HG02973 (cell line): ENCODE results near the gene CLASP1.
"Not testable (repeated sequence)": the region's sequence is repeated elsewhere in the genome, so short reads cannot be mapped to it uniquely, and the experiment has no call there.

Experiments used
- ATAC-seq: cut with Tn5 transposase; IDR thresholded peaks from one replicate; pipeline ENCODE4 v1.9.1; 2021; ENCODE audit warnings: moderate library complexity; ENCODE audit not compliant: unreplicated experiment

CLASP1 gene

GRCh38 chr2:121663434-121663833 lies 14.2 kb upstream of the CLASP1 start:
- ATAC-seq = no peak

DNA sequence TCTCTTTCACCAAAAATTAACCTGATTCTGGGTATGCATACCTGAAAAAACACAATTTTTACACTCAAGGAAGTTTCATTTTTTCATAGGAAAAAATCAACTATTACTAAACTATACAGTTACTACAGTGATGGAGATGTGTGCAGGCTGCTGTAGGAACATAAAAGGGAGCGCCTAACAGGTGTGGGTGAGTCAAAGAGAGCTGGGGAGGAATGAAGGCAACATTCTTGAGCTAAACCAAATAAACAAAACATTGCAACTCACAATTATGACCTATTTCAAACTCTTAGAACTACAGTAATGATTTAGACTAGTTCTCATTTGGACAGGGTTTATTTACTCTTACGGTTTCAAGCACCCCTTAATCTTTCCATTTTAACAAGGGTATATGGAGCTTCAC lies 13.4 kb upstream of the CLASP1 start:
- ATAC-seq = no peak

DNA sequence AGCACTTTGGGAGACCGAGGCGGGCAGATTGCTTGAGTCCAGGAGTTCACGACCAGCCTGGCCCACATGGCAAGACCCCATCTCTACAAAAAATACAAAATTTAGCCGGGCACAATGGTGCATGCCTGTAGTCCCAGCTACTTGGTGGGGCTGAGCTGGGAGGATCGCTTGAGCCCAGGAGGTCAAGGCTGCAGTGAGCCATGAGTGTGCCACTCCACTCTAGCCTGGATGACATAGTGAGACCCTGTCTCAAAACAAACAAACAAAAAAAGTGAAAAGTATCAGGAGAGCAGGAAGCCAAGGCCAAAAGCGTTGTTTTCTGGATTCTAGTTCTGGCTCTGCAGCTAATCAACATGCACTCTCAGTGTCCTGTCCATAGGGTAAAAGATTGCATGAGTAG lies 10.7 kb upstream of the CLASP1 start:
- ATAC-seq = no peak

GRCh38 chr2:121658393-121658792 lies 9.1 kb upstream of the CLASP1 start:
- ATAC-seq = not testable (repeated sequence)

DNA sequence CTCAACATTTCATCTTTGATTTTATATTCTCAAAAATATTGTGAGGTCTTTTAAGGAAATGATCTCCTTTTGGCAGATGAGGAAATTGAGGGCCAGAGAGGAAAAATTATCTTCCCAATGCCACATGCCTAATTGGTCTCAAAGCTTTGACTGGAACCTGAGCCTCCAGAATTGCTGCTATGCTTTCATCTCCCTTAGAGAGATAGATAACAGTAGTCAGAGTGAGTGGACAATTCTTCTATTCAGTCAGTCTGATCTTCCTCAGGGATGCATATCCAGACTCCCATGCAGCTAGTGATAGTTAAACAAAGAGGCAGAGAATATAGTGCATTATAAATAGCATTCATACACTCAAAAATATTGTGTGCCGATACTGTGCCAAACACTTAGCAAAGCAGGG lies 3.8 kb upstream of the CLASP1 start:
- ATAC-seq = no peak

GRCh38 chr2:121650315-121650930 lies 1.2 kb upstream of the CLASP1 start:
- ATAC-seq = no peak

GRCh38 chr2:121649596-121650314 lies 493 bp upstream of the CLASP1 start:
- peak; percentile 88 for ATAC-seq

GRCh38 chr2:121648206-121649148 lies 785 bp downstream of the CLASP1 start:
- ATAC-seq = peak; percentile 30

GRCh38 chr2:121647396-121647795 lies 1.9 kb downstream of the CLASP1 start:
- ATAC-seq = no peak

- no peak for ATAC-seq
Measured at GRCh38 chr2:121644715-121645114, 4.5 kb downstream of the CLASP1 start.

GRCh38 chr2:121643877-121644276 lies 5.4 kb downstream of the CLASP1 start:
- no peak for ATAC-seq

DNA sequence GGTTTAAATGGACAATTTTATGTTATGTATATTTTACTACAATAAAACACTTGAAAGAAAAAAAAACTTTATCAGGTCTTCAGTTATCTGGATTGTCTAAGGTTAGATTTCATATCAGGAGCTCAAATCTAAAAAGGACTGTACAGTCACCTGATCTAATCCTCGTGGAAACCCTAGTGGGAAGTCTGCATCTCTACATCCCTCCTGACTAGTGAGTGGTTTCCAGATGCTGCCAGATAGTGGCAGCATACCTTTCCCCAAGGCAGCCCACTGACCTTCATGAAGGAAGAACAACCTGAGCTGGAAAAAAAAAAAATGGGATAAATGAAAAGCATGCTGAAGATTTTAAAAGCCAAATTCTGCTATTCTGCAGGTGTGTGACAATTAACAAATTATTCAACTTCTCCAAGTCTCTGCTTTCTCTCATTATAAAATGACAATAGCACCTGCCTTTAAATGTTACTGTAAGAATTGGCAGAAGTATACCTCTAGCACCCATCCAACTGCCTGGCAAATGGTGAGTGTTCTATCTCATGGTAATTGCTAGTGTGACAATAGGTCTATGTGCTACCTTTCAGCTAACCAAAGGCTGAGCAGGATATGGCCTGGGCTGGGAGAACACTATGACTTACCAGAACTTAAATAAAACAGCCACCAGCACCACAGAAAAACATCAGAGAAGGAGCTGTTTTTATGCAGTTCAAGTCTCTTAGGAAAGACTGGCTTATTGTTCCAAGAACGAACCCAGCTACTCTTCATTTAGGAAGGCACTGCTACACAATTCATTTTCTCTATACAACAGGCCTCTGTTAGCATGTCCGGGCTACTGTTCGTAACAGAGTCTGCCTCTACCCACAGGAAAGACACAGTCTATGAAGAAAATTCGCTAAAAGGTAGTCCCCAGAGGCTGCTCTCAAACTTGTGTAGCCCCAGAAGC lies 8.6 kb downstream of the CLASP1 start:
- no peak for ATAC-seq

GRCh38 chr2:121639846-121640245 lies 9.4 kb downstream of the CLASP1 start:
- not testable (repeated sequence) for ATAC-seq

GRCh38 chr2:121638333-121638732 lies 10.9 kb downstream of the CLASP1 start:
- ATAC-seq = no peak

DNA sequence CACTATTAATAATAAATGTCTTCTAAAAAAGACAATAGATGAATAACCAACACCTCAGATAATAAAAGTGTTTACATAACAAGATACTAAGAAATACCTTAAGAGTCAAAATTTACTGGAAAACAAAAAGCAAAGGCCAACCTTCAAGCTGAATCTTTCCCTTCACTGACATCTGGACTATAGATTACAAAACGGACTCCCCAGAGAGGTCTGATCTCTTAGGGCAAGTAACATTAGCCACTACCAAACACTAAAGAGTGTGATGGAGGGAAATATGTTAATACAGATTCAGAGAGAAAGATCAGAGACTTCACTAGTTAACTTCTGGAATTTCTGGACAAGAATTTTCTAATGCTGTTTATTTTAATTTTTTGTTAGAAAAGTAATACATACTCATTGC lies 13.9 kb downstream of the CLASP1 start:
- ATAC-seq = no peak

DNA sequence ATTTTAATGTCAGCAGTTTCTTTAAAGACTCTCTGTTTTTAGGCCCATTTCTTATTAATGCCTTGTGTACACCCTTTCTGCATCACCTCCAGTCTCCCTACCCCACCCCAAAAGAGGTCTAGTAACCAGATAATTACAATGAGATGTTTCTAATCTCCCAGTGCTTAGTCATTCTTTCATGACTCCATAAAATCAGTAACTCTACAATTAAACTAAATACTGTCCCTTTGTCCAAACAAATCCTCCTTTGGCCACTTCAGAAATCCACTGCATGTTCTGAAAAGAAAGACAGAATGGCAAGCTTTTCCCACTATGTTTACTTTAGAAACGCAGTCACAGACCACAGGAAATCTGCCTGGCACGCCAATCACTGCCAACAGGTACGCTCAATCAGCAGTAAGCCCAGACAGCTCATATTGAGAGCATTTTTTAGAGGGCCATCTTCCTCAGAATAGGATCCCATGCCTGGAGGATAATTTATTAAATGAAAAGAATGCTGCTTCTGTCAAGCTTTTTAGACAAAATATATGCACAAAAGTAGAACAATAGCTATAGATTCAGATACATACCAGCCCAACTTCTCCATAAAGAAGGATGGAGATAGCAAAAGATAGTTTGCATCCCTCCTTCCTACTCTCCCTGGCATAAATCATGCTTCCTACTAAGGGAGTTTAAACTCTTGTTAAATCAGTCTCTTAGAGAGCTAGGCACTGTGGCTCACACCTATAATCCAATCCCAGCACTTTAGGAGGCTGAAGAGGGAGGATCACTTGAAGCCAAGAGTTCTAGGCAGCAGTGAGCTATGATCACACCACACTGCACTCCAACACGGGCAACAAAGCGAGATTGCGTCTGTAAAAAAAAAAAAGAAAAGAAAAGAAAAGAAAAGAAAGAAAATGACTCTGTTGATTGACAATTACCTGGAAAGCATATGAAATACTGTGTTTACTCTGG lies 14.6 kb downstream of the CLASP1 start:
- no peak for ATAC-seq

DNA sequence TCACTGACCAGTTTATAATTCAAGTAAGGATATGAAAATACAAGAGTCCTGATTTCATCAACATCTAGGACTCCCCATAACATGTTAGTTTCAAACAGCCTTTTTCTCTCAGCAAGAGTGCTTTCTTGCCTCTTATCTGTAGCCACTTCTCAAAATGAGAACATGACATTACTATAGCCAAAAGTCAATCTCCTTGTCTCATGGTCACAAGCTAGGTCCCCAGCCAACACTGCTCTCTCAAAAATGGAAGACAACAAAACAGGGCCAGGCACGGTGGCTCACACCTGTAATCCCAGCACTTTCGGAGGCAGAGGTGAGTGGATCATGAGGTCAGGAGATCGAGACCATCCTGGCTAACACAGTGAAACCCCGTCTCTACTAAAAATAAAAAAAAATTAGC lies 15.8 kb downstream of the CLASP1 start:
- no peak for ATAC-seq

DNA sequence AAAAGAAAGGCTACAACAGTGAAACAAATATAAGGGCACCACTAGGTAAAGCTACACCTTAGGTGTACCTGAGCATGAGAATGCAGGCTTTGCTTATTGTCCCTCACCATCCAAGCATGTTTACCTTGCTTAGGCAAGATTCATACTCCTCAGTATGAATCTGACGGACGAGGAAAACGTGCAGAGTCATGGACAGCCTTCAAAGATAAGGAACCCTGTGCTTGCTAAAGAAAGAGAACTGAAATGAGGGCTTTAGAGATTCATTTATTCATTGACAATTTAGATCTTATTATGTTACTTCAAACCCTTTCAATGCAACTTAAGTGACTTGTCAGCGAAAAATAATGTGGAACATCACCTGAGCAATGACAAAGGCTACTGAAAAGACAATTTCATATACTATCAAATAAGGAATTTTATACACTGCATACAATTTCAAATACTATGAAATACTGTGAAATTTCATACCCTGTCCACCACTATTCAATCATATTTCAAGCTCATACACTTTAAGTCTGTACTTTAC lies 21.7 kb downstream of the CLASP1 start:
- ATAC-seq = no peak
